ENCODE measurements around the gene RER1.

The RER1 gene

DNA sequence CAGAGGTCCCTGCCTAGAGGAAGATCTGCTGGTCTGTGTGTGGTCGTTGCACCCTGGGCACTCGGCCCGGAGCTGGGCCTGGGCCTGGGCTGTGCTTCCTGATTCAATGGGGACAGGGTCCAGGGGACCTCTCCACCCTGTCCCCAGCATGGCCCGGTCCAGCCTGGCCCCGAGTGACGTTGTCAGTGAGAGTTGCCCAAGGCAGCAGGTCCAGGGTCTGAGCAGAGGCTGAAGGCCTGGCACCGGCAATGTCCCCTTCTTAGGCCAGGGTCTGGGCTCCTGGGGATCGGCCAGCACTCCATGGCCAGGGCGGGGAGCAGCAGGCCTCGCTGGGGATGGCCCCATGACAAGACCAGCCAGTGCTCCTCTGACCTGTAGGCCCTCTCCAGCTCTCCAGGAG is 36.3 kb downstream of the RER1 start:
- H2AFZ ChIP-seq (ENCODE audit: low read depth, low read length) = no peak overlapping the region
- TF ChIP-seq, protein P1, sequence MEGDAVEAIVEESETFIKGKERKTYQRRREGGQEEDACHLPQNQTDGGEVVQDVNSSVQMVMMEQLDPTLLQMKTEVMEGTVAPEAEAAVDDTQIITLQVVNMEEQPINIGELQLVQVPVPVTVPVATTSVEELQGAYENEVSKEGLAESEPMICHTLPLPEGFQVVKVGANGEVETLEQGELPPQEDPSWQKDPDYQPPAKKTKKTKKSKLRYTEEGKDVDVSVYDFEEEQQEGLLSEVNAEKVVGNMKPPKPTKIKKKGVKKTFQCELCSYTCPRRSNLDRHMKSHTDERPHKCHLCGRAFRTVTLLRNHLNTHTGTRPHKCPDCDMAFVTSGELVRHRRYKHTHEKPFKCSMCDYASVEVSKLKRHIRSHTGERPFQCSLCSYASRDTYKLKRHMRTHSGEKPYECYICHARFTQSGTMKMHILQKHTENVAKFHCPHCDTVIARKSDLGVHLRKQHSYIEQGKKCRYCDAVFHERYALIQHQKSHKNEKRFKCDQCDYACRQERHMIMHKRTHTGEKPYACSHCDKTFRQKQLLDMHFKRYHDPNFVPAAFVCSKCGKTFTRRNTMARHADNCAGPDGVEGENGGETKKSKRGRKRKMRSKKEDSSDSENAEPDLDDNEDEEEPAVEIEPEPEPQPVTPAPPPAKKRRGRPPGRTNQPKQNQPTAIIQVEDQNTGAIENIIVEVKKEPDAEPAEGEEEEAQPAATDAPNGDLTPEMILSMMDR (IDR thresholded peaks at IDR 0.05; ENCODE audit: borderline replicate concordance, extremely low read depth, low read length, poor library complexity, severe bottlenecking) = no peak
- no peak for TF ChIP-seq EZH2 (IDR thresholded peaks at IDR 0.05; ENCODE audit: borderline replicate concordance, low read depth, low read length, severe bottlenecking)
- H3K36me3 ChIP-seq (ENCODE audit: insufficient read depth, low read length) = no peaks in the 10 kb centered on the region
- H3K79me2 ChIP-seq (ENCODE audit: insufficient read depth, low read length) = no peaks in the 10 kb centered on the region
- DNase-seq (no peak), ATAC-seq (ENCODE audit: insufficient read depth, low read depth) (no peak)
- H3K4me3 ChIP-seq (ENCODE audit: low read depth in 1 of 2, low read length in 2 of 2) = no peak overlapping the region
- no peak overlapping the region for H3K27ac ChIP-seq (ENCODE audit: low read length)
- H3K4me1 ChIP-seq (ENCODE audit: insufficient read depth, low read length) = no peaks in the 10 kb centered on the region
- H3K27me3 ChIP-seq (ENCODE audit: insufficient read depth, low read length, poor library complexity) = no peaks in the 10 kb centered on the region
- H4K20me1 ChIP-seq (ENCODE audit: insufficient read depth, low read length) = no peaks in the 10 kb centered on the region
- H3K4me2 ChIP-seq (ENCODE audit: insufficient read depth, low read length) = no peak overlapping the region
- no peaks in the 10 kb centered on the region for H3K9me3 ChIP-seq (ENCODE audit: insufficient read depth, low read length, severe bottlenecking)
- H3K9ac ChIP-seq (ENCODE audit: low read depth, low read length) = no peak overlapping the region

DNA sequence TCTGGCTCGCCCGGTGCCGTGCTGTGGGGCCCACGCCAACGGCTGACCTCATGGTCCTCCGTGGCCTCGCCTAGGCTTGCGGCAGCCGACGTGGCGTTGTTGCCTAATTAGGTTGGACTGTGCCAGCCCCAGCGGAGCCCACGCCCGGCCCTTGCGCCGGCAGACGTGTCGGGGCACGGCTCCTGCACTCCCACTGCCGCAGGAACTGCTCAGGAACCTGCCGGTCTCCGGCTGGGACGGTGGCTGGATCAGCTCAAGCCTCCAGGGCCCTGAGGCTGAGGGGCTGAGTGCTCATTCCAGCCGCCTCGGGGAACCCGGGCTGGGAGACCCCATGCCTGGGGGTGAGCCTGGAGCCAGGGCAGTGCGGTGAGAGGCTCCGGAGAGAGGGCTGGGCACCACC is 36.8 kb downstream of the RER1 start:
- no peak for DNase-seq
- TF ChIP-seq, protein P1 (IDR thresholded peaks at IDR 0.05; ENCODE audit: borderline replicate concordance, extremely low read depth, low read length, poor library complexity, severe bottlenecking) = no peak
- TF ChIP-seq EZH2 (IDR thresholded peaks at IDR 0.05; ENCODE audit: borderline replicate concordance, low read depth, low read length, severe bottlenecking) = no peak
- H3K9ac ChIP-seq (ENCODE audit: low read depth, low read length) = no peak overlapping the region

DNA sequence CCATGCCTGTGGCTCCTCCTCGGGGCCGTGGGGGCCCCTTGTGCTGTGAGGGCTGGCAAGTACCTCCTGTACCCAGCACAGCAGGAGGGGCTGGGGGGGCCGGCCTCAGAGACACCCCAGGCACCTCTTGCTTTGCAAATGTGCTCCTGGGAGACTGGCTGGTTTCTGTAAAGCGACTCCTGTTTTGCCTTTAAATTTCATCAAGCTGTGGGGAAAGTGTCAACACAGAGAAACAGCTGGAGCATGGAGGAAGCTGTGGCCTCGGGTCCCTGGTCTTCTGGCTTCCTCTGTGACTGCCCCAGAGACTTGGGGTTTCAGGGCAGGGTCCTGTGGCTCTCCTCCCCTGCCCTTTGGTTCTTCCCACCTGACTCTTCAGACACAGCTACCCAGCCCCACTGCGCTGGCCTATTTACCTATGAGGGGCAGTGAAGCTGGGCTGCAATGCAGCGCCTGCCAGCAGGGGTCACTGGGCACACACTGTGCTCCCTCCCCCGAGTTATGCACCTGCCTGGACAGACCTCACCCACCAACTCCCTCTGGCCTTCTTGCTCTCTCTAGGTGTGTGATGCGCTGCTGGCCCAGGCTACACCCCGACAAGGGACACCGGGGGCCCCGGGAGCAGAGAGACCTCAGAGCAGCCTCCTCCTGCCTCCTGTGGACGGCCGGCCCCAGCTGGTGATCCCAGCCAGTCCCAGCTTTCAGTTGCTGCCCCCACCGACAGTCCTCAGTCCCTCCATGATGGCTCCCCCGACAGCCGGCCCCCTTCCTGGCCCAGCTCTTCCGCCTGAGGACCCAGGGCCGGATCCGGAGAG is 38.3 kb downstream of the RER1 start:
- Histone ChIP-seq H3K4me3 (ENCODE audit: low read depth in 1 of 2, low read length in 2 of 2) (no peak overlapping the region), H3K36me3 (ENCODE audit: insufficient read depth, low read length) (no peaks in the 10 kb centered on the region), H3K9me3 (ENCODE audit: insufficient read depth, low read length, severe bottlenecking) (no peaks in the 10 kb centered on the region), H3K27ac (ENCODE audit: low read length) (no peak overlapping the region), H4K20me1 (ENCODE audit: insufficient read depth, low read length) (no peaks in the 10 kb centered on the region), H2AFZ (ENCODE audit: low read depth, low read length) (no peak overlapping the region), H3K4me2 (ENCODE audit: insufficient read depth, low read length) (no peak overlapping the region), H3K27me3 (ENCODE audit: insufficient read depth, low read length, poor library complexity) (no peaks in the 10 kb centered on the region), H3K4me1 (ENCODE audit: insufficient read depth, low read length) (no peaks in the 10 kb centered on the region), H3K9ac (ENCODE audit: low read depth, low read length) (no peak overlapping the region), H3K79me2 (ENCODE audit: insufficient read depth, low read length) (no peaks in the 10 kb centered on the region)
- TF ChIP-seq, protein P1 (IDR thresholded peaks at IDR 0.05; ENCODE audit: borderline replicate concordance, extremely low read depth, low read length, poor library complexity, severe bottlenecking) = peak; percentile 87
- TF ChIP-seq EZH2 (IDR thresholded peaks at IDR 0.05; ENCODE audit: borderline replicate concordance, low read depth, low read length, severe bottlenecking) = no peak
- peak; percentile 71 for ATAC-seq (ENCODE audit: insufficient read depth, low read depth)
- peak; percentile 48 for DNase-seq

More for the DNA sequence above, 36.8 kb downstream of the RER1 start:
- Histone ChIP-seq H3K79me2 (ENCODE audit: insufficient read depth, low read length) (no peaks in the 10 kb centered on the region), H3K27ac (ENCODE audit: low read length) (no peak overlapping the region), H2AFZ (ENCODE audit: low read depth, low read length) (no peak overlapping the region), H3K9me3 (ENCODE audit: insufficient read depth, low read length, severe bottlenecking) (no peaks in the 10 kb centered on the region), H4K20me1 (ENCODE audit: insufficient read depth, low read length) (no peaks in the 10 kb centered on the region), H3K27me3 (ENCODE audit: insufficient read depth, low read length, poor library complexity) (no peaks in the 10 kb centered on the region), H3K4me2 (ENCODE audit: insufficient read depth, low read length) (no peak overlapping the region), H3K4me3 (ENCODE audit: low read depth in 1 of 2, low read length in 2 of 2) (no peak overlapping the region), H3K4me1 (ENCODE audit: insufficient read depth, low read length) (no peaks in the 10 kb centered on the region), H3K36me3 (ENCODE audit: insufficient read depth, low read length) (no peaks in the 10 kb centered on the region)
- no peak for ATAC-seq (ENCODE audit: insufficient read depth, low read depth)
